HCT116 (cell line): ENCODE measurements around the gene DHRS12.

Source experiments
- CEBPB ChIP-seq: IDR thresholded peaks from 2 replicates; pipeline ENCODE4 v1.6.1; 2012; ENCODE audit warnings: low read depth
- EGR1 ChIP-seq: IDR thresholded peaks from 2 replicates; pipeline ENCODE4 v1.6.1; 2012; ENCODE audit warnings: low read depth
- EZH2 ChIP-seq: fragments of 200-600 bp; sonication (generic); IDR thresholded peaks from 2 replicates; pipeline ENCODE4 v1.6.1; 2017; ENCODE audit warnings: antibody characterized with exemption, mixed run types
- EZH2phosphoT487 ChIP-seq: fragments of 200-600 bp; IDR thresholded peaks from 2 replicates; pipeline ENCODE4 v1.6.1; 2018; ENCODE audit warnings: antibody characterized with exemption, borderline replicate concordance
- JUND ChIP-seq: IDR thresholded peaks from 2 replicates; pipeline ENCODE4 v1.6.1; 2012
- POLR2A ChIP-seq: IDR thresholded peaks from 2 replicates; pipeline ENCODE4 v1.7.0; 2011; ENCODE audit warnings: borderline replicate concordance; ENCODE audit not compliant: insufficient read depth, insufficient read length; ENCODE audit errors: extremely low read depth
- POLR2AphosphoS5 ChIP-seq: IDR thresholded peaks from 2 replicates; pipeline ENCODE4 v1.6.1; 2011; ENCODE audit warnings: mild to moderate bottlenecking, low read depth, low read length, moderate library complexity
- SIN3A ChIP-seq: IDR thresholded peaks from 2 replicates; pipeline ENCODE4 v1.6.1; 2012; ENCODE audit warnings: low read depth
- ZNF274 ChIP-seq: fragments of 200-500 bp; sonication (Bioruptor generic); IDR thresholded peaks from 2 replicates; pipeline ENCODE4 v1.6.1; 2014; ENCODE audit warnings: mild to moderate bottlenecking, low read depth, low read length, inconsistent platforms
- TF ChIP-seq, protein P1 (sequence below): IDR thresholded peaks from 2 replicates; pipeline ENCODE4 v1.6.1; 2012
- TF ChIP-seq, protein P2 (sequence below), 3 experiments: fragments of 200-600 bp in 1 of 3; sonication (generic) in 1 of 3; IDR thresholded peaks in 2 of 3; conservative IDR thresholded peaks in 1 of 3; 2 replicates each; pipeline ENCODE4 v1.5.1; 2012 to 2017; ENCODE audit warnings: low read depth in 2 of 3, low read length in 2 of 3, antibody characterized with exemption in 1 of 3, borderline replicate concordance in 1 of 3, control low read depth in 1 of 3, mild to moderate bottlenecking in 1 of 3, mixed read lengths in 1 of 3, mixed run types in 1 of 3, moderate library complexity in 1 of 3; ENCODE audit not compliant: insufficient read depth in 1 of 3
- TF ChIP-seq, protein P3 (sequence below): IDR thresholded peaks from 2 replicates; pipeline ENCODE4 v1.6.1; 2012; ENCODE audit warnings: low read depth
- TF ChIP-seq, protein P4 (sequence below): IDR thresholded peaks from 2 replicates; pipeline ENCODE4 v1.6.1; 2012

DNA sequence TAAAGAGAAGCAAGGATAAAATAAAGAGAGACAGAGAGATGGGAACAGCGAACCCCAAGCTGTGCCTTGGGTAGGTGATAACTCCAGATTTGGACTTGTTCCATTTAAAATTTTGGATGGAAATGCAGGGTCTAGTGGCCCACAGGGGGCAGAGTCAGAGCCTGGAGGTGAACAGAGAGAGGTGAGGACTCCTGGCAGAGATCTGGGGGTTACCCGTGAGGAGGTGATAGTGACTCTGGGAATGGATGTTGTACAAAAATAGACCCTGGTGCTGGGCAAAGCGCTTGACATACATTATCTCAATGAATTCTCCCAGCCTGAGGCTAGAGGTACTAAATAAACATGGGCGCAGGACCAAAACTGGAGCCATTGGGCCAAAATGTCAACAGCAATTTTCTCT lies 14.3 kb upstream of the DHRS12 start:
- TF ChIP-seq, protein P1, sequence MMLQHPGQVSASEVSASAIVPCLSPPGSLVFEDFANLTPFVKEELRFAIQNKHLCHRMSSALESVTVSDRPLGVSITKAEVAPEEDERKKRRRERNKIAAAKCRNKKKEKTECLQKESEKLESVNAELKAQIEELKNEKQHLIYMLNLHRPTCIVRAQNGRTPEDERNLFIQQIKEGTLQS: no peak
- TF ChIP-seq ZNF274 (no peak), EZH2 (no peak), EZH2phosphoT487 (no peak), POLR2AphosphoS5 (no peak), EGR1 (no peak), CEBPB (no peak), SIN3A (no peak), POLR2A (no peak), JUND (no peak)
- TF ChIP-seq, protein P2, sequence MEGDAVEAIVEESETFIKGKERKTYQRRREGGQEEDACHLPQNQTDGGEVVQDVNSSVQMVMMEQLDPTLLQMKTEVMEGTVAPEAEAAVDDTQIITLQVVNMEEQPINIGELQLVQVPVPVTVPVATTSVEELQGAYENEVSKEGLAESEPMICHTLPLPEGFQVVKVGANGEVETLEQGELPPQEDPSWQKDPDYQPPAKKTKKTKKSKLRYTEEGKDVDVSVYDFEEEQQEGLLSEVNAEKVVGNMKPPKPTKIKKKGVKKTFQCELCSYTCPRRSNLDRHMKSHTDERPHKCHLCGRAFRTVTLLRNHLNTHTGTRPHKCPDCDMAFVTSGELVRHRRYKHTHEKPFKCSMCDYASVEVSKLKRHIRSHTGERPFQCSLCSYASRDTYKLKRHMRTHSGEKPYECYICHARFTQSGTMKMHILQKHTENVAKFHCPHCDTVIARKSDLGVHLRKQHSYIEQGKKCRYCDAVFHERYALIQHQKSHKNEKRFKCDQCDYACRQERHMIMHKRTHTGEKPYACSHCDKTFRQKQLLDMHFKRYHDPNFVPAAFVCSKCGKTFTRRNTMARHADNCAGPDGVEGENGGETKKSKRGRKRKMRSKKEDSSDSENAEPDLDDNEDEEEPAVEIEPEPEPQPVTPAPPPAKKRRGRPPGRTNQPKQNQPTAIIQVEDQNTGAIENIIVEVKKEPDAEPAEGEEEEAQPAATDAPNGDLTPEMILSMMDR (IDR thresholded peaks at IDR 0.05 in 2 of 3, conservative IDR thresholded peaks at IDR 0.05 in 1 of 3; ENCODE audit: borderline replicate concordance in 1 of 3, insufficient read depth in 1 of 3, low read depth in 2 of 3, low read length in 2 of 3): no peak
- TF ChIP-seq, protein P3, sequence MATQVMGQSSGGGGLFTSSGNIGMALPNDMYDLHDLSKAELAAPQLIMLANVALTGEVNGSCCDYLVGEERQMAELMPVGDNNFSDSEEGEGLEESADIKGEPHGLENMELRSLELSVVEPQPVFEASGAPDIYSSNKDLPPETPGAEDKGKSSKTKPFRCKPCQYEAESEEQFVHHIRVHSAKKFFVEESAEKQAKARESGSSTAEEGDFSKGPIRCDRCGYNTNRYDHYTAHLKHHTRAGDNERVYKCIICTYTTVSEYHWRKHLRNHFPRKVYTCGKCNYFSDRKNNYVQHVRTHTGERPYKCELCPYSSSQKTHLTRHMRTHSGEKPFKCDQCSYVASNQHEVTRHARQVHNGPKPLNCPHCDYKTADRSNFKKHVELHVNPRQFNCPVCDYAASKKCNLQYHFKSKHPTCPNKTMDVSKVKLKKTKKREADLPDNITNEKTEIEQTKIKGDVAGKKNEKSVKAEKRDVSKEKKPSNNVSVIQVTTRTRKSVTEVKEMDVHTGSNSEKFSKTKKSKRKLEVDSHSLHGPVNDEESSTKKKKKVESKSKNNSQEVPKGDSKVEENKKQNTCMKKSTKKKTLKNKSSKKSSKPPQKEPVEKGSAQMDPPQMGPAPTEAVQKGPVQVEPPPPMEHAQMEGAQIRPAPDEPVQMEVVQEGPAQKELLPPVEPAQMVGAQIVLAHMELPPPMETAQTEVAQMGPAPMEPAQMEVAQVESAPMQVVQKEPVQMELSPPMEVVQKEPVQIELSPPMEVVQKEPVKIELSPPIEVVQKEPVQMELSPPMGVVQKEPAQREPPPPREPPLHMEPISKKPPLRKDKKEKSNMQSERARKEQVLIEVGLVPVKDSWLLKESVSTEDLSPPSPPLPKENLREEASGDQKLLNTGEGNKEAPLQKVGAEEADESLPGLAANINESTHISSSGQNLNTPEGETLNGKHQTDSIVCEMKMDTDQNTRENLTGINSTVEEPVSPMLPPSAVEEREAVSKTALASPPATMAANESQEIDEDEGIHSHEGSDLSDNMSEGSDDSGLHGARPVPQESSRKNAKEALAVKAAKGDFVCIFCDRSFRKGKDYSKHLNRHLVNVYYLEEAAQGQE: no peak
- TF ChIP-seq, protein P4, sequence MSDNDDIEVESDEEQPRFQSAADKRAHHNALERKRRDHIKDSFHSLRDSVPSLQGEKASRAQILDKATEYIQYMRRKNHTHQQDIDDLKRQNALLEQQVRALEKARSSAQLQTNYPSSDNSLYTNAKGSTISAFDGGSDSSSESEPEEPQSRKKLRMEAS: no peak
